Fibroblast of skin of right quadriceps (primary cell): ENCODE measurements around the gene KATNAL2.

ENCODE experiments used
- DNase-seq: peaks from one replicate; pipeline ENCODE4 v3.0.0-alpha.2; 2013

Gene KATNAL2, protein sequence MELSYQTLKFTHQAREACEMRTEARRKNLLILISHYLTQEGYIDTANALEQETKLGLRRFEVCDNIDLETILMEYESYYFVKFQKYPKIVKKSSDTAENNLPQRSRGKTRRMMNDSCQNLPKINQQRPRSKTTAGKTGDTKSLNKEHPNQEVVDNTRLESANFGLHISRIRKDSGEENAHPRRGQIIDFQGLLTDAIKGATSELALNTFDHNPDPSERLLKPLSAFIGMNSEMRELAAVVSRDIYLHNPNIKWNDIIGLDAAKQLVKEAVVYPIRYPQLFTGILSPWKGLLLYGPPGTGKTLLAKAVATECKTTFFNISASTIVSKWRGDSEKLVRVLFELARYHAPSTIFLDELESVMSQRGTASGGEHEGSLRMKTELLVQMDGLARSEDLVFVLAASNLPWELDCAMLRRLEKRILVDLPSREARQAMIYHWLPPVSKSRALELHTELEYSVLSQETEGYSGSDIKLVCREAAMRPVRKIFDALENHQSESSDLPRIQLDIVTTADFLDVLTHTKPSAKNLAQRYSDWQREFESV

GRCh38 chr18:46917108-46917802 lies at the start of gene KATNAL2, which contains the start of gene PIAS2:
Gene KATNAL2, plus strand, starts transcription at chr18:46917602. Its CDS starts 29,271 bp downstream, at chr18:46946873.
Gene PIAS2, minus strand, starts transcription at chr18:46917507. Its CDS starts 162 bp downstream, at chr18:46917345.
- peak; percentile 72 for DNase-seq

DNA sequence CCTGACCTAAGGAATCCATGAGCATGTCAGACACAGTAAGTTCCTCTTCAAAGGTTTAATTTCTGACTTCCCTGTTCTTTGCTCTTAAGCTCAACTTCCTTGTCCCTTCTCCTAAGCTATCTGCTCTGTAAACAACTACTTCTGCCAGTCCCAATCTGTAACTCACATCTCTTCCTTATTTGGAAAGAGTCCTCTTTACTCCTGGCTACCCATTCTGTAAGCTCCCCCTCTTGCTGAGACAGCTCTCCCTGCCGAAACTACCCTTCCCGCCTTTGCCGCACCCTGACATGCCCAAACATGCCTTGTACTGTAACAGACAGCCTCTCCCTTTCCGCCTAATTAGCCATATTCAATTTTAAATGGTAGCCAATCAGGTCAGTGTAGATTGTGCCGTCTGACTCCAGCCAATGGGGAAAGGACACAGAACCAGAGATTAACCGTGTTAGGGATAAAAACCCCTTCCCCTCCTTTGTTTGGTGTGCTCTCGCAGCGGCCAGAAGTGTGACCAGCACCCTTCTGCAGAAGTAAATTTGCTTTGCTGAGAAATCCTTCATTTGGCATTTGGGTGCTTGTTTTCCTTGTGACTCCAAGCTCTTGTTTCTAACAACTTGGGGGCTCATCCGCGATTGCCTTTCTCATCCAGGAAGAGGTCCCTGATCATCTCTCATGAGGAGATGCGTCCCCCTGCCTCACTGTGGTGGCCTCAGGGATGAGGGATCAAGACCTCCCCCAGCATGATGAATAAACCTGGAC lies 49.1 kb upstream of the KATNAL2 start:
- no peak for DNase-seq

GRCh38 chr18:46877329-46877987 lies 39.9 kb upstream of the KATNAL2 start:
- DNase-seq, result no peak

DNA sequence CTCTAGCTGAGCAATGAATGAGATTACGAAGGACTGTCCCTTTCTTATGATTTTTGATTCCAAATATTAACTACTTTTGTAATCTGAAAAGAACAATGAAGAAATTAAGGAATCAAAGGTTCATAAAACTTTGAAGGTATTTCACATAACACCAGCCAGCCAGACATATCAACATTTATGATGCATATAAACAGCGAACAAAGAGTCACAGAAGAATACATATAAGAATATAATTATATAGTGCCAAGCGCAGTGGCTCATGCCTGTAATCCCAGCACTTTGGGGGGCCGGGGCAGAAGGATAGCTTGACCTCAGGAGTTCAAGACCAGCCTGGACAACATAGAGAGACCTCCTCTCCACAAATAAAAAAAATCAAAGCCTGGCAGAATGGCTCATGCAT lies 34.2 kb upstream of the KATNAL2 start:
- DNase-seq, result no peak

DNA sequence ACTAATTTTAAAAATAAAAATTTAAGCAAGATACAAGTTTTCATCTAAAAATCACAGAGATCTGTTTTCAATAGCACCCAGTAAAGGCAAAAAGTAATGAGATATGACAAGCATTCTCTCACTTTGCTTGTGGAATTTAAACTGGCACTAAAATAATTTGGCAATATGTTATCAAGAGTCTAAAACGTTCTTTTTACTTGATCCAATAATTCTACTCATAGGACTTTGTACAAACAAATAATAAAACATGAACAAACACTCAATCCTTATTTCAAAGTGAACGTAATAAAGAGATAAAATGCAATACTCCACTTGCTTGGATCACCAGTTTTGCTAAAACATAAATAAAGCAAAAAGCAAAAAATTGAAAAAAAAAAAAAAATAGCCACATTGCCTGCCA lies 30.5 kb upstream of the KATNAL2 start:
- DNase-seq, result no peak

GRCh38 chr18:46888965-46889364 lies 28.4 kb upstream of the KATNAL2 start:
- no peak for DNase-seq

- DNase-seq, result no peak
Measured at GRCh38 chr18:46891742-46892214, 25.6 kb upstream of the KATNAL2 start.

DNA sequence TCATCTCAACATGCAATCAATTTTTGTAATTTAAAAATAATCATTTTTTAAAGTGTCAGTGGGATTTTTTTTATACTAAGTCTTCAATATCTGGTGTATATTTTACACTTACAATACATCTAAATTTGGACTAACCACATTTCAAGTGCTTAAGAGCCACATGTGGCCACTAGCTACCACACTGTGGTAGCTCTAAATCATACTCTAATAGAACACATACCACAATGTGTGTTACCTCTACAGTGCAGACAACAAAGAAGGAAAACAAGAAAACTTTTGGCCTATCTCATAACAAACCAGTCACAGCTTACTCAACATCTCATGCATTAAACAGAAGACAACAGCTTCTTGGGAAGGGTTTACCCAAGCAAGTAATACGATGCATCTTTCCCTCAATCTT lies 24.6 kb upstream of the KATNAL2 start:
- DNase-seq, result no peak

GRCh38 chr18:46893360-46893759 lies 24.0 kb upstream of the KATNAL2 start:
- no peak for DNase-seq

- DNase-seq, result no peak
Measured at GRCh38 chr18:46894124-46894523, 23.3 kb upstream of the KATNAL2 start.

DNA sequence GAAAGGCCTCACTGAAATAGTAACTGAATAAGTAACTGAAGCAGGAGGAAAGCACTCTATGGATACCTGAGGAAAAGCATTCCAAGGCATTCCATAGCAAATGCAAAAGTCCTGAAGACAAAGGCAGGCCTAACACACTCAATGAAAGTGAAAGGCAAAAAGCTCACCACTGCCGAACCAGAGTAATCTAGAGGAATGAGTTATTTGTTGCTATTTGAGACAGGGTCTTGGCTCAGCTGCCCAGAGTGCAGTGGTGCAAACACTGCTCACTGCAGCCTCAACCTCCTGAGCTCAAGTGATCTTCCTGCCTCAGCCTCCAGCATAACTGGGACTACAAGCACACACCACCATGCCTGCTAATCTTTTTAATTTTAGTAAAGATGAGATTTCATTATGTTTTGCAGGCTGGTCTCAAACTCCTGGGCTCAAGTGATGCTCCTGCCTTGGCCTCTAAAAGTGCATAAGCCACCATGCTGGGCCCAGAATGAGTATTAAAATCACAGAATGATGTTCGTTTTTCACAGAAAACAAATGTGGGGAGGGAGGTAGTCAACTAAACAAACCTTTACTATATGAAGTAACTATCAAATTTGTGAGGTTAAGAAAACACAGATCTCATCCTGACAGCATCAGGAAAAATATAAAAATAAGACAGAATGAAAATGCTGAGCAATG lies 18.0 kb upstream of the KATNAL2 start:
- no peak for DNase-seq

DNA sequence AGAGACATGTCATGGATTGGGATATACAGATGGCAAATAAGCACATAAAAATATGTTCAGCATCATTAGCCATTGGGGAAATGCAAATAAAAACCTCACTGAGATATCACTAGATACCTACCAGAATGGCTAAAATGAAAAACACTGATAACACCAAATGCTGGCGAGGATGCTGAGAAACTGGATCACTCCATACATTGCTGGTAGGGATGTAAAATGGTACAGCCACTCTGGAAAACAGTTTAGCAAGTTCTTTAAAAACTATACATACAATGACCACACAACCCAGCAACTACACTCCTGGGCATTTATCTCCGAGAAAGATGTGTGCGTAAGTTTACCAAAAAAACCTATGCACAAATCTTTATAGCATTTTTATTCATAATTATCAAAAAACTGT lies 14.0 kb upstream of the KATNAL2 start:
- DNase-seq, result no peak

DNA sequence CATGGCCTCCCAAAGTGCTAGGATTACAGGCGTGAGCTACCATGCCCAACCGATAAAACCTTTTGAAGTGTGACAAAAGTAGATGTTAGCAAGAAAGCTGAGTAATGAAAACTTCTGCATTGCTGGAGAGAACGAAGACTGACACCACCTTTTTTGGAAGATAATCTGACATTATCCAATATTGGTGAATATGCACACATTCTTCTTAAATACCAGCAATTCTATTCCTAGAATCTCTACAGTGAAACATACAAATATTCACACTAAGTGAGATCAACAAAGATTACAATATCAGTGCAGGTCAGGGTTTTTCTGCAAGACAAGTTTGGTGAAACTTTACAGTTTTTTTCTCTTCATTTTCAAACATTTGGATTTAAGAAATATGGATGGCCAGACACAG lies 7.9 kb upstream of the KATNAL2 start:
- no peak for DNase-seq

DNA sequence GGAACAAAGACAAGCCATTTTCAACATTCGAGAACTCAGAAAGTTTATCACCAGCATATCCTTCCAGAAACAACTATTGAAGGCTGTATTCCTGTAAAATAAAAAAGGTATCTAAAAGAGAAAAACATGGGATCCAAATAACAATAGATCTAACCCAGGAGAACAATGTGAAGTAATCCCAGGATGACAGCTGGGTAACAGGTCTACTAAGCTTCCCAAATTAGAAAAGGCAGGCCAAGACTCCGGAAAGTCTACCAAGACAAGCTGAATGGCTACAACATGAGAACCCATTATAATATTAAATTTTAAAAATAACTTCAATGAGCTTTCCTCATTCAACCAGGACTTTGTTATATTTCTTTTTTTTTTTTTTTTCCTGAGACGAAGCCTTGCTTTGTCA lies 6.5 kb upstream of the KATNAL2 start:
- DNase-seq, result no peak

GRCh38 chr18:46915800-46916550 lies 1.4 kb upstream of the KATNAL2 start:
- no peak for DNase-seq

GRCh38 chr18:46916551-46917107 lies 773 bp upstream of the KATNAL2 start:
- DNase-seq, result peak; percentile 26

DNA sequence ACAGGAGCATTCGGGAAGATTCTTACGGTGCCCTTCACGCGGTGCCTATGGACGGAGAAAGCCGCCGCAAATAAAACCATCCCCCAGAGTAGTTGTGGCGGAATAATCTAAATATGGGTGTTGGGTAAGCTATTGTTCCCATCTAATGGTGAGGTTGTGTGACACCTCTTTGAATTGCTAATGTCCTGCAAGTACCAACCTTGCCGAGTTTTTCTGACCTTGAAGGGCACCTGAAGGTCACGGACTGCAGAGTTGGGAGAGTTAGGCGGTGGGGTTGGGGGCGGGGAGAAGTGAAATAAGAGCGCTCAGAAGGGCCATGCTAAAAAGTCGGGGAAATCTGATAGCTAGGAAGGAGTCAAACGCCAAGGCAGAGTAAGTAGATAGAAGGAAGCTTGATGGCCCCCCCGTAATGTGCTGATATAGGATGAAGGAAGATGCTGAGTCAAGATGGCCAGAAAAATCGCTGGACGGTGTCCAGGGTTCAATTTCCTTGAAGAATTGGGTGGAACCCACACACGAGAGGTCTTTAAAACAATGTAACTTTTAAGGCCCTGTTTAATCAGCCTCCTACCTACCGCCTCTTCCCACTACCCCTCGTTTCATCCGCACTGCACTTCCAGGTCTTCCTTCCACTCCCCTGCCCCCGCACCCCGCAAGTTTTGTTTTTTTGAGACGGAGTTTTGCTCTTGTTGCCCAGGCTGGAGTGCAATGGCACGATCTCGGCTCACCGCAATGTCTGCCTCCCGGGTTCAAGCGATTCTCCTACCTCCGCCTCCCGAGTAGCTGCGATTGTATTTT lies 600 bp downstream of the KATNAL2 start:
- peak; percentile 46 for DNase-seq

DNA sequence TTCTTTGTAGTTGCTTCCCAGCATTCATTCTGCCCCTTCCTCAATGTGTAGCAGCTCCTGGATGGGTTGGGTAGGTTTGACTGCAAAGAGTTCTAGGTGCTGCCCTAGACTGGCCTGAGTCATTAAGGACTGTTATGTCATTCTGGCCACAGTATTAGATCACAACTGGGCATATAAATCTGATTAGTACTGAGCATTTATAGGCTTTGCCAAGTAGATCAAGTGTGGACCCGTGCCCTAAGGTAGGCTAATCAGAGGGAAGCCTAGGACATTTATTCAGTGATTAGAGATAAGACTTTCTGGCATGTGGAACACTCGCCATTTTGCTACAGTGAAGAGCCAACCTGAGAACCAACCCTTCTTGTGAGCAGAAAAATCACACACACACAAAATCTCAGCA lies 2.7 kb downstream of the KATNAL2 start:
- DNase-seq, result no peak

GRCh38 chr18:46920653-46921052 lies 3.3 kb downstream of the KATNAL2 start:
- DNase-seq, result no peak
